Measurements from ENCODE around the gene MEMO1. TPM values are rescaled to one million over a fixed set of nuclear protein-coding genes. Genes with fewer than 3 reads are reported as not detected.
"Not testable (repeated sequence)": the region's sequence is repeated elsewhere in the genome, so short reads cannot be mapped to it uniquely, and the experiment has no call there.

The MEMO1 gene
- total RNA-seq, 1 donor, result 37.6 TPM

- H3K9me3 ChIP-seq (ENCODE audit: low read depth, low read length), result no peaks in the 10 kb centered on the region
- no peaks in the 10 kb centered on the region for H4K20me1 ChIP-seq (ENCODE audit: insufficient read depth, low read length)
- no peaks in the 10 kb centered on the region for H3K79me2 ChIP-seq (ENCODE audit: insufficient read depth, low read length)
- H3K4me3 ChIP-seq (ENCODE audit: insufficient read depth, low read length), result no peak overlapping the region
- no peak overlapping the region for H3K4me2 ChIP-seq (ENCODE audit: insufficient read depth, low read length)
- no peak overlapping the region for H2AFZ ChIP-seq (ENCODE audit: low read length)
- H3K4me1 ChIP-seq (ENCODE audit: insufficient read depth, low read length), result no peaks in the 10 kb centered on the region
- H3K36me3 ChIP-seq (ENCODE audit: insufficient read depth, low read length), result no peaks in the 10 kb centered on the region
- no peak overlapping the region for H3K27ac ChIP-seq (ENCODE audit: low read depth, low read length)
- no peaks in the 10 kb centered on the region for H3K27me3 ChIP-seq (ENCODE audit: insufficient read depth, low read length)
- DNase-seq (ENCODE audit: insufficient read length, low spot score, missing footprints), result no peak
- TF ChIP-seq, protein P1, sequence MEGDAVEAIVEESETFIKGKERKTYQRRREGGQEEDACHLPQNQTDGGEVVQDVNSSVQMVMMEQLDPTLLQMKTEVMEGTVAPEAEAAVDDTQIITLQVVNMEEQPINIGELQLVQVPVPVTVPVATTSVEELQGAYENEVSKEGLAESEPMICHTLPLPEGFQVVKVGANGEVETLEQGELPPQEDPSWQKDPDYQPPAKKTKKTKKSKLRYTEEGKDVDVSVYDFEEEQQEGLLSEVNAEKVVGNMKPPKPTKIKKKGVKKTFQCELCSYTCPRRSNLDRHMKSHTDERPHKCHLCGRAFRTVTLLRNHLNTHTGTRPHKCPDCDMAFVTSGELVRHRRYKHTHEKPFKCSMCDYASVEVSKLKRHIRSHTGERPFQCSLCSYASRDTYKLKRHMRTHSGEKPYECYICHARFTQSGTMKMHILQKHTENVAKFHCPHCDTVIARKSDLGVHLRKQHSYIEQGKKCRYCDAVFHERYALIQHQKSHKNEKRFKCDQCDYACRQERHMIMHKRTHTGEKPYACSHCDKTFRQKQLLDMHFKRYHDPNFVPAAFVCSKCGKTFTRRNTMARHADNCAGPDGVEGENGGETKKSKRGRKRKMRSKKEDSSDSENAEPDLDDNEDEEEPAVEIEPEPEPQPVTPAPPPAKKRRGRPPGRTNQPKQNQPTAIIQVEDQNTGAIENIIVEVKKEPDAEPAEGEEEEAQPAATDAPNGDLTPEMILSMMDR (IDR thresholded peaks at IDR 0.05; ENCODE audit: extremely low read depth, low read depth, low read length), result no peak
Measured at GRCh38 chr2:32051836-32052439, 41.1 kb upstream of the MEMO1 start.

- Histone ChIP-seq H3K4me1 (ENCODE audit: insufficient read depth, low read length) (peaks cover 7% of the 10 kb centered on the region), H3K79me2 (ENCODE audit: insufficient read depth, low read length) (peaks cover 10% of the 10 kb centered on the region), H3K9me3 (ENCODE audit: low read depth, low read length) (no peaks in the 10 kb centered on the region), H2AFZ (ENCODE audit: low read length) (no peak overlapping the region), H4K20me1 (ENCODE audit: insufficient read depth, low read length) (no peaks in the 10 kb centered on the region), H3K27me3 (ENCODE audit: insufficient read depth, low read length) (no peaks in the 10 kb centered on the region), H3K4me2 (ENCODE audit: insufficient read depth, low read length) (no peak overlapping the region), H3K36me3 (ENCODE audit: insufficient read depth, low read length) (no peaks in the 10 kb centered on the region), H3K27ac (ENCODE audit: low read depth, low read length) (no peak overlapping the region), H3K4me3 (ENCODE audit: insufficient read depth, low read length) (no peak overlapping the region)
- TF ChIP-seq, protein P1 (IDR thresholded peaks at IDR 0.05; ENCODE audit: extremely low read depth, low read depth, low read length), result no peak
- no peak for DNase-seq (ENCODE audit: insufficient read length, low spot score, missing footprints)
Measured at GRCh38 chr2:32043561-32043960, 32.8 kb upstream of the MEMO1 start.

GRCh38 chr2:32039447-32040219 lies 28.8 kb upstream of the MEMO1 start, which contains the start of gene DPY30:
TSS of gene DPY30 (minus strand) at chr2:32039805. CDS start at chr2:32039456, 349 bp downstream.
- H3K9me3 ChIP-seq (ENCODE audit: low read depth, low read length), result no peaks in the 10 kb centered on the region
- DNase-seq (ENCODE audit: insufficient read length, low spot score, missing footprints), result peak; percentile 97
- H3K4me1 ChIP-seq (ENCODE audit: insufficient read depth, low read length), result peaks cover 9% of the 10 kb centered on the region
- TF ChIP-seq, protein P1 (IDR thresholded peaks at IDR 0.05; ENCODE audit: extremely low read depth, low read depth, low read length), result no peak
- H3K4me3 ChIP-seq (ENCODE audit: insufficient read depth, low read length), result peak within 1 kb of the TSS; percentile 89
- H4K20me1 ChIP-seq (ENCODE audit: insufficient read depth, low read length), result no peaks in the 10 kb centered on the region
- H3K79me2 ChIP-seq (ENCODE audit: insufficient read depth, low read length), result peaks cover 20% of the 10 kb centered on the region
- peak within 1 kb of the TSS; percentile 46 for H3K27ac ChIP-seq (ENCODE audit: low read depth, low read length)
- H2AFZ ChIP-seq (ENCODE audit: low read length), result peak within 1 kb of the TSS; percentile 98
- H3K27me3 ChIP-seq (ENCODE audit: insufficient read depth, low read length), result no peaks in the 10 kb centered on the region
- peaks cover 11% of the 10 kb centered on the region for H3K36me3 ChIP-seq (ENCODE audit: insufficient read depth, low read length)
- H3K4me2 ChIP-seq (ENCODE audit: insufficient read depth, low read length), result peak within 1 kb of the TSS; percentile 89

DNA sequence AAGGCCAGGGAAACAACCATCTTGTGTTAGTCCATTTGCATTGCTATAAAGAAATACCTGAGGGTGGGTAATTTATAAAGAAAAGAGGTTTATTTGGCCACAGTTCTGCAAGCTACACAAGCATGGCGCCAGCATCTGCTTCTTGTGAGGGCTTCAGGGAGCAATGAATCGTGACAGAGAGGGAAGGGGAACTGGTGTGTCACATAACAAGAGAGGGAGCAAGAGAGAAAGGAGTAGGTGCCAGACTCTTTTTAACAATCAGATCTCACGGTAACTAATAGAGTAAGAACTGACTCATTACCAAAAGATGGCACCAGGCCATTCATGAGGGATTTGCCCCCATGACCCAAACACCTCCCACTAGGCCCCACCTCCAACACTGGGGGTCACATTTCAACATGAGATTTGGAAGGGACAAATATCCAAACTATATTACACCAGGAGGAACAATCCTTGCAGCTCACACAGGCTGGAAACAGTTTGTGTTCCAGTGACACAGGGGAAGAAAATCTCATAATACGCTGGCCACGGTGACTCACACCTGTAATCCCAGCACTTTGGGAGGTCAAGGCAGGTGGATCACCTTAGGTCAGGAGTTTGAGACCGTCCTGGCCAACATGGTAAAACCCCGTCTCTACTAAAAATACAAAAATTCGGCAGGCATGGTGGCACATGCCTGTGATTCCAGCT lies 23.5 kb upstream of the MEMO1 start:
- Histone ChIP-seq H3K36me3 (ENCODE audit: insufficient read depth, low read length) (peaks cover 24% of the 10 kb centered on the region), H3K79me2 (ENCODE audit: insufficient read depth, low read length) (peaks cover 43% of the 10 kb centered on the region), H3K27ac (ENCODE audit: low read depth, low read length) (peak overlapping the region; percentile 33)
- H4K20me1 ChIP-seq (ENCODE audit: insufficient read depth, low read length); H3K4me3 ChIP-seq (ENCODE audit: insufficient read depth, low read length); H2AFZ ChIP-seq (ENCODE audit: low read length); DNase-seq (ENCODE audit: insufficient read length, low spot score, missing footprints); H3K4me2 ChIP-seq (ENCODE audit: insufficient read depth, low read length); H3K4me1 ChIP-seq (ENCODE audit: insufficient read depth, low read length); H3K9me3 ChIP-seq (ENCODE audit: low read depth, low read length); H3K27me3 ChIP-seq (ENCODE audit: insufficient read depth, low read length): not testable (repeated sequence)

DNA sequence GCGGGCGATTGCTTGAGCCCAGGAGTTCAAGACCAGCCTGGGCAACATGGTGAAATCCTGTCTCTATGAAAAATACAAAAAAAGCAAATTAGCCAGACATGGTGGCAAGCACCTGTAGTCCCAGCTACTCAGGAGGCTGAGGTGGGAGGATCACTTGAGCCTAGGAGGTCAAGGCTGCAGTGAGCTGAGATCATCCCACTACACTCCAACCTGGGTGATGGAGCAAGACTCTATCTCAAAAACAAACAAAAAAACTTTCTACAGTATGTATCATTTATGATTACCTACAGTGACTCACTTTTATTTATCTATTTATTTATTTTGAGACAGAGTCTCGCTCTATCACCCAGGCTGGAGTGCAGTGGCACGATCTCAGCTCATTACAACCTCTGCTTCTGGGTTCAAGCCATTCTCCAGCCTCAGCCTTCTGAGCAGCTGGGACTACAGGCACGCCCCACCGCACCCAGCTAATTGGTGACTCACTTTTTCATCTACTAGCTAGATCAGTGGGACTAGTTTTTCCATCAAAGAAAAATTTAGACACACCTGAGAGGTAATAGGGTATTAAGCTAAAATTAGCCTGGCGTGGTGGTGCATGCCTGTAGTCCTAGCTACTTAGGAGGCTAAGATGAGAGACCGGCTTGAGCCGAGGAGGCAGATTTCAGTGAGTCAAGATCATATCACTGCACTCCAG lies 8.1 kb upstream of the MEMO1 start:
- not testable (repeated sequence) for H3K27me3 ChIP-seq (ENCODE audit: insufficient read depth, low read length); H3K4me3 ChIP-seq (ENCODE audit: insufficient read depth, low read length); H3K79me2 ChIP-seq (ENCODE audit: insufficient read depth, low read length); DNase-seq (ENCODE audit: insufficient read length, low spot score, missing footprints); H3K27ac ChIP-seq (ENCODE audit: low read depth, low read length); H3K4me1 ChIP-seq (ENCODE audit: insufficient read depth, low read length); H3K9me3 ChIP-seq (ENCODE audit: low read depth, low read length); H4K20me1 ChIP-seq (ENCODE audit: insufficient read depth, low read length); H2AFZ ChIP-seq (ENCODE audit: low read length); H3K4me2 ChIP-seq (ENCODE audit: insufficient read depth, low read length)
- H3K36me3 ChIP-seq (ENCODE audit: insufficient read depth, low read length), result peaks cover 30% of the 10 kb centered on the region
